Urinary bladder (tissue), 4 donors: ENCODE data around the gene BEAN1. TPM values are rescaled to one million over a fixed set of nuclear protein-coding genes. Genes with fewer than 3 reads are reported as not detected.

Source experiments
- DNase-seq: peaks from one replicate; pipeline ENCODE4 v3.0.0-alpha.2; 2015; ENCODE audit errors: extremely low spot score
- H3K27ac ChIP-seq: one replicate; pipeline ENCODE4 v1.5.1; 2013; ENCODE audit warnings: low read depth, mild to moderate bottlenecking, moderate library complexity
- H3K36me3 ChIP-seq: one replicate; pipeline ENCODE4 v1.6.1; 2013; ENCODE audit warnings: mild to moderate bottlenecking, moderate library complexity; ENCODE audit not compliant: insufficient read depth
- H3K4me1 ChIP-seq: one replicate; pipeline ENCODE4 v1.6.1; 2013; ENCODE audit warnings: mild to moderate bottlenecking, moderate library complexity; ENCODE audit not compliant: insufficient read depth
- H3K4me3 ChIP-seq: one replicate; pipeline ENCODE4 v1.5.1; 2013; ENCODE audit warnings: low read depth, low read length
- WGBS: extraction: QIAGEN DNeasy Blood & Tissue Kit; methylation state at CpG from one replicate; pipeline ENCODE4 v1.1.7; 2013; 5-methylcytosine and 5-hydroxymethylcytosine counted together
- polyA plus RNA-seq: library from polyadenylated mRNA; stranded (reverse); fragments of 200-250 nt; gene quantifications from one replicate; pipeline ENCODE4 v1.2.3, GENCODE V29; 2013
- total RNA-seq: library from RNA; depleted of rRNA; stranded (reverse); fragments of >200 nt; gene quantifications from one replicate; pipeline ENCODE4 v1.2.3, GENCODE V29; 2014
- donor health status: healthy with polysubstance abuse.
- donor health status: healthy.

The BEAN1 gene
- total and polyA plus RNA-seq, 2 donors: 0.85 to 1.0 TPM

- Histone ChIP-seq H3K4me1 (no peaks in the 10 kb centered on the region), H3K27ac (no peak overlapping the region), H3K4me3 (no peak overlapping the region), H3K36me3 (no peaks in the 10 kb centered on the region)
- DNase-seq: peak; percentile 43
- WGBS: 83% methylated on average over 25 of the region's 25 CpGs
These were observed 53.4 kb downstream of the BEAN1 start for GRCh38 chr16:66480265-66481080.

- DNase-seq: no peak
- WGBS: 88% methylated on average over 25 of the region's 25 CpGs
- Histone ChIP-seq H3K4me3 (no peak overlapping the region), H3K4me1 (no peaks in the 10 kb centered on the region), H3K27ac (no peak overlapping the region), H3K36me3 (no peaks in the 10 kb centered on the region)
These were observed 54.2 kb downstream of the BEAN1 start for GRCh38 chr16:66481081-66481942.

- 67% methylated on average over 7 of the region's 7 CpGs for WGBS
- Histone ChIP-seq H3K27ac (no peak overlapping the region), H3K4me1 (no peaks in the 10 kb centered on the region), H3K4me3 (no peak overlapping the region), H3K36me3 (no peaks in the 10 kb centered on the region)
- DNase-seq: no peak
These were observed 54.9 kb downstream of the BEAN1 start for GRCh38 chr16:66481943-66482390.

- DNase-seq: peak; percentile 37
- no peak overlapping the region for H3K4me3 ChIP-seq
- WGBS: 42% methylated on average over 14 of the region's 14 CpGs
These were observed 56.8 kb downstream of the BEAN1 start for GRCh38 chr16:66483689-66484452.

GRCh38 chr16:66484453-66485213, 57.5 kb downstream of the BEAN1 start:
- Histone ChIP-seq H3K4me3 (no peak overlapping the region), H3K36me3 (no peaks in the 10 kb centered on the region), H3K27ac (no peak overlapping the region), H3K4me1 (no peaks in the 10 kb centered on the region)
- 90% methylated on average over 15 of the region's 15 CpGs for WGBS
- no peak for DNase-seq

More at GRCh38 chr16:66483689-66484452, 56.8 kb downstream of the BEAN1 start:
- Histone ChIP-seq H3K36me3 (no peaks in the 10 kb centered on the region), H3K27ac (no peak overlapping the region), H3K4me1 (no peaks in the 10 kb centered on the region)

- WGBS: 89% methylated on average over 6 of the region's 6 CpGs
- H3K4me1 ChIP-seq: no peaks in the 10 kb centered on the region
- H3K36me3 ChIP-seq: no peaks in the 10 kb centered on the region
- no peak for DNase-seq
- no peak overlapping the region for H3K27ac ChIP-seq
- no peak overlapping the region for H3K4me3 ChIP-seq
These were observed 58.3 kb downstream of the BEAN1 start for GRCh38 chr16:66485376-66485775.

GRCh38 chr16:66486199-66486772, 59.2 kb downstream of the BEAN1 start:
- Histone ChIP-seq H3K4me3 (no peak overlapping the region), H3K4me1 (no peaks in the 10 kb centered on the region), H3K36me3 (no peaks in the 10 kb centered on the region), H3K27ac (no peak overlapping the region)
- 92% methylated on average over 12 of the region's 12 CpGs for WGBS
- DNase-seq: no peak

GRCh38 chr16:66486773-66487579, 59.9 kb downstream of the BEAN1 start:
- no peak overlapping the region for H3K27ac ChIP-seq
- DNase-seq: no peak
- H3K4me3 ChIP-seq: no peak overlapping the region
- no peaks in the 10 kb centered on the region for H3K4me1 ChIP-seq
- WGBS: 57% methylated on average over 3 of the region's 3 CpGs
- H3K36me3 ChIP-seq: no peaks in the 10 kb centered on the region

GRCh38 chr16:66487580-66488275, 60.6 kb downstream of the BEAN1 start:
- no peak for DNase-seq
- Histone ChIP-seq H3K27ac (no peak overlapping the region), H3K4me1 (no peaks in the 10 kb centered on the region), H3K4me3 (no peak overlapping the region), H3K36me3 (no peaks in the 10 kb centered on the region)
- 88% methylated on average over 5 of the region's 5 CpGs for WGBS

- DNase-seq: no peak
- 95% methylated on average over 1 of the region's 1 CpG for WGBS
These were observed 61.4 kb downstream of the BEAN1 start for GRCh38 chr16:66488505-66488904.

GRCh38 chr16:66489385-66489784, 62.3 kb downstream of the BEAN1 start:
- no peaks in the 10 kb centered on the region for H3K36me3 ChIP-seq
- no peak for DNase-seq

More at GRCh38 chr16:66488505-66488904, 61.4 kb downstream of the BEAN1 start:
- no peaks in the 10 kb centered on the region for H3K36me3 ChIP-seq
- no peaks in the 10 kb centered on the region for H3K4me1 ChIP-seq
- no peak overlapping the region for H3K4me3 ChIP-seq
- no peak overlapping the region for H3K27ac ChIP-seq

More at GRCh38 chr16:66489385-66489784, 62.3 kb downstream of the BEAN1 start:
- WGBS: 82% methylated on average over 2 of the region's 2 CpGs
- Histone ChIP-seq H3K27ac (no peak overlapping the region), H3K4me1 (no peaks in the 10 kb centered on the region), H3K4me3 (no peak overlapping the region)
